Sigmoid colon (tissue), 7 donors: ENCODE data around the gene CDKAL1. TPM values are rescaled to one million over a fixed set of nuclear protein-coding genes. Genes with fewer than 3 reads are reported as not detected.
A peak's percentile ranks its signal among the peaks of the same experiment; 100 is the strongest.

Source experiments
- DNase-seq: peaks from one replicate; pipeline ENCODE4 v3.0.0-alpha.2; 2019
- H3K27ac ChIP-seq, 4 donors: fragments of 200-600 bp; sonication (generic); one replicate each; pipeline ENCODE4 v1.5.1; 2016 to 2019; ENCODE audit warnings: mild to moderate bottlenecking in 1 of 4
- H3K27me3 ChIP-seq, 3 donors: fragments of 200-600 bp; sonication (generic); one replicate each; pipeline ENCODE4 v1.5.1; 2019; ENCODE audit warnings: mild to moderate bottlenecking in 1 of 3
- H3K36me3 ChIP-seq, 4 donors: fragments of 200-600 bp; sonication (generic); one replicate each; pipeline ENCODE4 v1.5.1; 2016 to 2019
- H3K4me1 ChIP-seq, 4 donors: fragments of 200-600 bp; sonication (generic); one replicate each; pipeline ENCODE4 v1.5.1; 2017 to 2019
- H3K4me3 ChIP-seq, 4 donors: fragments of 200-600 bp; sonication (generic); one replicate each; pipeline ENCODE4 v1.5.1; 2017 to 2019; ENCODE audit warnings: mild to moderate bottlenecking in 2 of 4, moderate library complexity in 1 of 4
- H3K9me3 ChIP-seq, 4 donors: fragments of 200-600 bp in 3 of 4; sonication (generic) in 3 of 4; one replicate each; pipeline versions ENCODE4 v1.5.1 to v1.6.1; 2013 to 2019
- EP300 ChIP-seq, 4 donors: sonication (generic); formaldehyde crosslinking; IDR thresholded peaks; one replicate each; pipeline ENCODE4 v1.6.1; 2017; ENCODE audit warnings: antibody characterized with exemption in 4 of 4
- POLR2A ChIP-seq, 2 donors: fragments of 450-650 bp; IDR thresholded peaks; one replicate each; pipeline ENCODE4 v1.6.1; 2016; ENCODE audit warnings: antibody characterized with exemption in 2 of 2, mild to moderate bottlenecking in 2 of 2, moderate library complexity in 2 of 2
- POLR2AphosphoS5 ChIP-seq, 4 donors: sonication (generic); formaldehyde crosslinking; IDR thresholded peaks; one replicate each; pipeline ENCODE4 v1.6.1; 2017; ENCODE audit warnings: antibody characterized with exemption in 4 of 4
- WGBS, 2 donors: extraction: QIAGEN DNeasy Blood & Tissue Kit; methylation state at CpG; one replicate each; pipeline ENCODE4 v1.1.7; 2013; 5-methylcytosine and 5-hydroxymethylcytosine counted together
- intact Hi-C: fragments of 100-400 bp; cut with DNase I; formaldehyde crosslinking; loops from one replicate; pipeline ENCODE4 v1.15.1; 2023
- polyA plus RNA-seq, 3 donors: library from polyadenylated mRNA; stranded (reverse); fragments of 200-250 nt; gene quantifications; one replicate each; pipeline ENCODE4 v1.2.3, GENCODE V29; 2013
- total RNA-seq, 4 donors: library from RNA; depleted of rRNA; stranded (reverse); fragments of >200 nt; gene quantifications; one replicate each; pipeline ENCODE4 v1.1.0, GENCODE V29; 2016
- TF ChIP-seq, protein P1 (sequence below), 4 experiments: fragments of 450-650 bp in 3 of 4; fragments of 200-600 bp in 1 of 4; IDR thresholded peaks; one replicate each; pipeline ENCODE4 v1.5.1; 2016 to 2019; ENCODE audit warnings: antibody characterized with exemption in 4 of 4, mild to moderate bottlenecking in 3 of 4, moderate library complexity in 2 of 4
- donor health status: healthy with polysubstance abuse.
- donor health status: Bipolar disorder and iron deficiency.
- donor health status: healthy.

The CDKAL1 gene
- total and polyA plus RNA-seq, 7 donors, result 2.8 to 14.7 (median 11.4) TPM

DNA sequence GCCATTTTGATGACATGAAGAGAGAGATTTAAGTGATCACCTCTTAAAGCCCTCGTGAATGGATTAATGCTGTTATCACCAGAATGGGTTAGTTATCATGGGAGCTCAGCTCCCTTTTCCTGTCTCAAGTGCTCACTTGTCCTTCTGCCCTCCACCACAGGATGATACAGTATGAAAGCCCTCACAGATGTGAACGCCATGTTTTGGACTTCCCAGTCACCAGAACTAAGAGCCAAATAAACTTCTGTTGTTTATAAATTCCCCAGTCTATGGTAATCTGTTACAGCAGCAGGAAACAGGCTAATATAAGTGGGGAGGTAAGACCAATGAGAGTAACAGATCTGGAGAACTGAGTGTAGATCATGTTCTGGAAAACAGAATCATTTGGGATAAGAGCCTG lies 493.2 kb downstream of the CDKAL1 start:
- intact Hi-C loops, result no loop called here
- Histone ChIP-seq H3K27me3 (no peaks in the 10 kb centered on the region), H3K27ac (no peak overlapping the region), H3K4me3 (no peak overlapping the region), H3K9me3 (peaks cover 0 to 5% (median 0%) of the 10 kb centered on the region in 4 donors), H3K36me3 (no peaks in the 10 kb centered on the region), H3K4me1 (peaks cover 0 to 16% (median 0%) of the 10 kb centered on the region in 4 donors)
- no peak for DNase-seq
- WGBS, 2 donors, result 94 to 96% methylated on average over 2 of the region's 2 CpGs
- TF ChIP-seq POLR2A (IDR thresholded peaks at IDR 0.05), result no peak
- TF ChIP-seq, protein P1, sequence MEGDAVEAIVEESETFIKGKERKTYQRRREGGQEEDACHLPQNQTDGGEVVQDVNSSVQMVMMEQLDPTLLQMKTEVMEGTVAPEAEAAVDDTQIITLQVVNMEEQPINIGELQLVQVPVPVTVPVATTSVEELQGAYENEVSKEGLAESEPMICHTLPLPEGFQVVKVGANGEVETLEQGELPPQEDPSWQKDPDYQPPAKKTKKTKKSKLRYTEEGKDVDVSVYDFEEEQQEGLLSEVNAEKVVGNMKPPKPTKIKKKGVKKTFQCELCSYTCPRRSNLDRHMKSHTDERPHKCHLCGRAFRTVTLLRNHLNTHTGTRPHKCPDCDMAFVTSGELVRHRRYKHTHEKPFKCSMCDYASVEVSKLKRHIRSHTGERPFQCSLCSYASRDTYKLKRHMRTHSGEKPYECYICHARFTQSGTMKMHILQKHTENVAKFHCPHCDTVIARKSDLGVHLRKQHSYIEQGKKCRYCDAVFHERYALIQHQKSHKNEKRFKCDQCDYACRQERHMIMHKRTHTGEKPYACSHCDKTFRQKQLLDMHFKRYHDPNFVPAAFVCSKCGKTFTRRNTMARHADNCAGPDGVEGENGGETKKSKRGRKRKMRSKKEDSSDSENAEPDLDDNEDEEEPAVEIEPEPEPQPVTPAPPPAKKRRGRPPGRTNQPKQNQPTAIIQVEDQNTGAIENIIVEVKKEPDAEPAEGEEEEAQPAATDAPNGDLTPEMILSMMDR (IDR thresholded peaks at IDR 0.05), result no peak
- TF ChIP-seq EP300 (IDR thresholded peaks at IDR 0.05), result no peak
- no peak for TF ChIP-seq POLR2AphosphoS5 (IDR thresholded peaks at IDR 0.05)

DNA sequence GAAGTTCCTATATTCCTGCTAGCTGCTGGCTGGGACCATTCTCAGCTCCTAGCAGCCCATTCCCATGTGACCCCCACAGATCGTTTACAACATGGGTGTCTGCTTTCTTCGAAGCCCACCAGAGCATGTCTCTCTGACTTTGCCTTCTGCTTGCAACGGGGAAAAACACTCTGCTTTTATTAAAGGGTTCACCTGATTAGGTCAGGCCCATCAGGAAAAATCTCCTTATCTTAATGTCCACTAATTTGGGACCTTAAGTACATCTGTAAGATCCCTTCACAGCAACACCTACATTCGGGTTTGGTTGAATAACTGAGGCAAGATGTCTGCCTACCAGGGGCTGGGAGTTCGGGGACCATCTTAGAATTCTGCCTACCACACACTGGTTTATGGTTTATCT lies 496.9 kb downstream of the CDKAL1 start:
- Histone ChIP-seq H3K36me3 (no peaks in the 10 kb centered on the region), H3K27me3 (no peaks in the 10 kb centered on the region), H3K4me1 (peaks cover 0 to 10% (median 0%) of the 10 kb centered on the region in 4 donors), H3K9me3 (peaks cover 0 to 5% (median 0%) of the 10 kb centered on the region in 4 donors), H3K27ac (no peak overlapping the region), H3K4me3 (no peak overlapping the region)
- 95 to 96% methylated on average over 5 of the region's 5 CpGs for WGBS, 2 donors
- intact Hi-C loops, result no loop called here
- no peak for TF ChIP-seq POLR2A (IDR thresholded peaks at IDR 0.05)
- TF ChIP-seq EP300 (IDR thresholded peaks at IDR 0.05), result no peak
- TF ChIP-seq, protein P1 (IDR thresholded peaks at IDR 0.05), result no peak
- TF ChIP-seq POLR2AphosphoS5 (IDR thresholded peaks at IDR 0.05), result no peak
- no peak for DNase-seq

DNA sequence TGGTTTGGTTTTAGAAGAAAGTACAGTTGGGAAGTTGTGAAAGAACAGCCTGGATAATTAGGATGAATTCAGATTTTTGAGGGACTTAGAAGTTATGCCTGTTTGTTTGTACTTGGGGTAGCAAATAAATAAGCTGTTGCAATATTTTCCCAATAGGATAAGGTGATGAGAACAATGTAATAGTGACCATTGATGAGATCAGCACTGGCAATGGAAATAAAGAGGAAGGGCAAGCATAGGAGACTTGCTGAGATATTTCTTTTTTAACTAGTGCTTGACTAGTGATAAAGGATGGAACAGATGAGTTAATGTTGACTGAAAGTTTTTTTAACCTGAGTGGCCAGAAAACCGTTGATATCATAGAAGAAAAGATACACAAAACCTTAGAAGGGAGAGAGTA lies 498.8 kb downstream of the CDKAL1 start:
- no peak overlapping the region for H3K4me3 ChIP-seq
- 73 to 85% methylated on average over 1 of the region's 1 CpG for WGBS, 2 donors
- no peaks in the 10 kb centered on the region for H3K36me3 ChIP-seq
- TF ChIP-seq POLR2AphosphoS5 (IDR thresholded peaks at IDR 0.05), result no peak
- TF ChIP-seq, protein P1 (IDR thresholded peaks at IDR 0.05), result no peak
- TF ChIP-seq POLR2A (IDR thresholded peaks at IDR 0.05), result no peak
- no peak for TF ChIP-seq EP300 (IDR thresholded peaks at IDR 0.05)
- no peak for DNase-seq
- H3K9me3 ChIP-seq, result no peaks in the 10 kb centered on the region
- no peaks in the 10 kb centered on the region for H3K27me3 ChIP-seq
- intact Hi-C loops, result no loop called here
- H3K27ac ChIP-seq, result peak overlapping the region in 1 of 4 donors; percentile 15
- peaks cover 0 to 10% (median 0%) of the 10 kb centered on the region in 4 donors for H3K4me1 ChIP-seq

DNA sequence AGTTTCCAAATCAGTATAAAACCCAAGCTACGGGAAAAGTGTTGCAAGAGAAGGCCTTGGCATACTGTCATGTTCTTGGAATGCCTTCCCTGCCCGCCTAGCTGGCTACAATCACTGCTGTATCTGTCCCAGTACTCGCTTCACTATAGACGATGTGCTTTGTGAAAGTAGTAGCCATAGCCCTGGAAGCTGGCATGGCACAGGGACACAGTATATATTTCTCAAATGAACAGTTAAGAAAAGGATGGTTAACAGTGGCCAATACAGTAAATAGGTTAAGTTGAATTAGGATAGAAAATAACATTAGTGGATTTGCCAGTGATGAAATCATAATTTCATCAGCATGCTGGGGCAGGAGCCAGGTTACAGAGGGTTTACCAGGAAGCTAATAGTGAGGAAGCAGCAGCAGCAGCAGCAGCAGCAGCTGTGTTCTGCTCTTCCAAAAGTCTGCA lies 499.3 kb downstream of the CDKAL1 start:
- intact Hi-C loops, result no loop called here
- no peak overlapping the region for H3K4me3 ChIP-seq
- H3K27ac ChIP-seq, result peak overlapping the region in 1 of 4 donors; percentile 15
- H3K4me1 ChIP-seq, result peaks cover 0 to 10% (median 0%) of the 10 kb centered on the region in 4 donors
- H3K36me3 ChIP-seq, result no peaks in the 10 kb centered on the region
- no peaks in the 10 kb centered on the region for H3K9me3 ChIP-seq
- no peak for TF ChIP-seq POLR2A (IDR thresholded peaks at IDR 0.05)
- TF ChIP-seq POLR2AphosphoS5 (IDR thresholded peaks at IDR 0.05), result peak in 2 of 4 donors; percentile 9 to 28
- H3K27me3 ChIP-seq, result no peaks in the 10 kb centered on the region
- 93 to 94% methylated on average over 4 of the region's 4 CpGs for WGBS, 2 donors
- DNase-seq, result peak; percentile 75

DNA sequence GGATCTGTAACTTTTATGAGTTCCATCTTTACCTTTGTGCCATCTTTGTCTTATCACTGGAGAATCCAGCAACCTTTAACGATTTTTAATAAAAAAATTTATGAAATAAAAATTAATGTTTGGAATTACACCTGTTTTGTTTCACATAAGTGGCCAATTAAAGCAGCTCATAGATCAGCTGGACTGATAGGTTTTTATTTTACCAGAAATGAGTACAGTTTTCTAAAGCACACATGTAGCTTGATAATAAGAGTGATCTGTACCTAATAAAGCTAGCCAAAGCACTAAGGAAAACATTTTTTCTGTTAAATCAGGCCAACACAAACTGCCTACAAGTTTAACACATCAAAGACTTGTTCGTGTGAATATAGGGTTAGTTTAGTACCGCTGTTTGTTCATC lies 500.1 kb downstream of the CDKAL1 start:
- Histone ChIP-seq H3K36me3 (no peaks in the 10 kb centered on the region), H3K27ac (peak overlapping the region in 1 of 4 donors; percentile 15), H3K4me3 (no peak overlapping the region), H3K9me3 (no peaks in the 10 kb centered on the region), H3K27me3 (no peaks in the 10 kb centered on the region), H3K4me1 (peaks cover 0 to 10% (median 0%) of the 10 kb centered on the region in 4 donors)
- TF ChIP-seq POLR2AphosphoS5 (IDR thresholded peaks at IDR 0.05) (no peak), EP300 (IDR thresholded peaks at IDR 0.05) (no peak), POLR2A (IDR thresholded peaks at IDR 0.05) (no peak)
- TF ChIP-seq, protein P1 (IDR thresholded peaks at IDR 0.05), result no peak
- no peak for DNase-seq
- 77 to 88% methylated on average over 3 of the region's 3 CpGs for WGBS, 2 donors
- intact Hi-C loops, result no loop called here
